Mononuclear cell (primary cell): ENCODE measurements around the gene CHST7. TPM values are rescaled to one million over a fixed set of nuclear protein-coding genes. Genes with fewer than 3 reads are reported as not detected.

Experiments used
- H3K27me3 ChIP-seq: 2 replicates; pipeline ENCODE4 v1.6.0; 2011; ENCODE audit warnings: low read length, control low read depth; ENCODE audit not compliant: insufficient read depth
- H3K4me1 ChIP-seq: 2 replicates; pipeline ENCODE4 v1.5.1; 2011; ENCODE audit warnings: mild to moderate bottlenecking, low read length, control low read depth; ENCODE audit not compliant: insufficient read depth
- H3K4me3 ChIP-seq: 2 replicates; pipeline ENCODE4 v1.5.1; 2011; ENCODE audit warnings: mild to moderate bottlenecking, low read length, moderate library complexity
- H3K9me3 ChIP-seq: 2 replicates; pipeline ENCODE4 v1.5.1; 2011; ENCODE audit warnings: low read depth, mild to moderate bottlenecking, control low read depth, low read length
- total RNA-seq: library from RNA; depleted of rRNA; stranded (reverse); fragments of >200 nt; gene quantifications from one replicate; pipeline ENCODE4 v1.2.3, GENCODE V29; 2012

Gene CHST7
- total RNA-seq, 1 donor: 24.7 TPM

DNA sequence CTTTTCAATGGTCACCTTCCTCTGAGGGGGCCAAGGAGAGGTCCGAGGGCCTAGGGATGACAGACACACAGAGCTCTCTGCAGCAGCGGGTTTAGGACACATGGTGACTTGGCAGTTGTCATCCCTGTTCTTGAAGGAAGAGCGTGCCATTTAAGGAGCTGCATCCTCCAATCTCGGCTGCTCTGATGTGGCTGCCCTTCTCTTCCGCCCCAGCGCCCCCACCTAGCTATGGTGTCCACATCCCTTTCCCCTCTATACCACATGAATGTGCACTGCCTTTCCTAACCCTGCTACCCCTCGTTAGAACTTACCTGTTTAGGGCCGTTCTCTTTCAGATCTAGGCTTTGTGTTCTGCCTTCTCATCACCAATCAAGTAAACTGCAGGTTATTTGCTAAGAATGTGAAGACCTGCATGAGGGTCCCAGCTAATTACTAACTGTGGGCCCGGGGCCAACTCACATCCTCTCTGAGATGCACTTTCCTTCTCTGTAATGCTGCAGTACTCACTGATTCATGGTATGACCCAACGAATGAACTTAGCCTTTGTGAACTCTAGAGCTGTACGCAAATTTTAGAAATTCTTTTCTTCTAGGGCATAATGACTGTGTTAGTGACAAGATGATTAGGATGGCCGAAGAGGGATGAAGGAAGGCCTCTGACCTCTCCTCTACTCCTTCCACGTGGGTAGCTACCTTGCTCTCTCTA lies 38.2 kb downstream of the CHST7 start:
- Histone ChIP-seq H3K4me1 (no peaks in the 10 kb centered on the region), H3K4me3 (no peak overlapping the region), H3K27me3 (no peaks in the 10 kb centered on the region), H3K9me3 (no peaks in the 10 kb centered on the region)

GRCh38 chrX:46617906-46618305 lies 44.3 kb downstream of the CHST7 start:
- no peaks in the 10 kb centered on the region for H3K4me1 ChIP-seq
- no peaks in the 10 kb centered on the region for H3K9me3 ChIP-seq
- H3K4me3 ChIP-seq: no peak overlapping the region
- H3K27me3 ChIP-seq: no peaks in the 10 kb centered on the region

DNA sequence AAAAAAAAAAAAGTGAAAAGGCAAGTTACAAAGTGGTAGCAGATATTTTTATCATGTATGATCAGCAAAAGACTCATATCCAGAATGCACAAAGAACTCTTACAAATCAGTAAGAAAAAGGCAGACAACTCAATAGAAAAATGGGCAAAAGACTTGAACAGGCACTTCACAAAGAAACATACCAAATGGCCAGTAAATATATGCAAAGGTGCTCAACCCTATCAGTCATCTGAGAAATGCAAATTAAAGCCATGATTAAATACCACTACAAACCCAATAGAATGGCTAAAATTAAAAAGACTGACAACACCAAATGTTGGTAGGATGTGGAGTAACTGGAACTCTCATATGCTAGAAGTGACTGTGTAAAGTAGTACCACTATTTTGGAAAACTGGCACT lies 45.4 kb downstream of the CHST7 start:
- no peaks in the 10 kb centered on the region for H3K9me3 ChIP-seq

DNA sequence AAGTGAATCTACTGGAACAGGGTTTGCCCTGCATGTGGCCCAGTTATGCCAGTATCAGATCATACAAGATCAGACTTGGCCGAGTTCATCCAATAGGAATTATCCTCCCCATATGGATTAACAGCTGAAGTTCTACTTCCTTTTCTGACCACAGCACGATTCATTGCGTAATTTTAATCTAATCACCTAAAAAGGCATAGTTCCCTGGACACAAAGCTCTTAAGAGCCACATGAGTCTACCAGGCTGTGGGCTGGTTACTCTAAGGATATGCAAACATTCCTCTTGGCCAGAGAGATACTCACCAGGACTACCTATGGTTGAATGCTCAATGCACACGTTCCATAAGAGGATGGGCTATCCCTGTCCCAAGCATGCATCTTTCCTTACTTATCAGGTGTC lies 46.9 kb downstream of the CHST7 start:
- Histone ChIP-seq H3K4me1 (no peaks in the 10 kb centered on the region), H3K27me3 (no peaks in the 10 kb centered on the region), H3K9me3 (no peaks in the 10 kb centered on the region), H3K4me3 (no peak overlapping the region)

More for the DNA sequence above, 45.4 kb downstream of the CHST7 start:
- Histone ChIP-seq H3K4me3 (no peak overlapping the region), H3K27me3 (no peaks in the 10 kb centered on the region), H3K4me1 (no peaks in the 10 kb centered on the region)

GRCh38 chrX:46621572-46621971 lies 48.0 kb downstream of the CHST7 start:
- H3K27me3 ChIP-seq: no peaks in the 10 kb centered on the region
- no peaks in the 10 kb centered on the region for H3K9me3 ChIP-seq
- no peak overlapping the region for H3K4me3 ChIP-seq

GRCh38 chrX:46624090-46624786 lies 50.7 kb downstream of the CHST7 start:
- Histone ChIP-seq H3K4me3 (no peak overlapping the region), H3K27me3 (no peaks in the 10 kb centered on the region), H3K9me3 (no peaks in the 10 kb centered on the region), H3K4me1 (peaks cover 28% of the 10 kb centered on the region)

More at GRCh38 chrX:46621572-46621971, 48.0 kb downstream of the CHST7 start:
- H3K4me1 ChIP-seq: peaks cover 2% of the 10 kb centered on the region

DNA sequence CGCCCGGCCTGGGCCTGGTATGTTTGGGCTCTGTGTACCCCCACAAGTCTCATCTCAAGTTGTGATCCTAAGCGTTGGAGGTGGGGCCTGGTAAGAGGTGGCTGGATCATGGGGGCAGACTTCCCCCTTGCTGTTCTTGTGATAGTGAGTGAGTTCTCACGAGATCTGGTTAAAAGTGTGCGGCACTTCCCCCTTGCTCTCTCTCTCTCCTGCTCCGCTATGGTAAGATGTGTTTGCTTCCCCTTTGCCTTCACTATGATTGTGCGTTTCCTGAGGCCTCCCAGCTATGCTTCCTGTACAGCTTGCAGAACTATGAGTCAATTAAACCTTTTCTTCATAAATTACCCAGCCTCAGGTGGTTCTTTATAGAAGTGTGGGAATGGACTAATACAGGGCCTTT lies 53.0 kb downstream of the CHST7 start:
- H3K4me1 ChIP-seq: peaks cover 39% of the 10 kb centered on the region
- no peak overlapping the region for H3K4me3 ChIP-seq
- no peaks in the 10 kb centered on the region for H3K27me3 ChIP-seq
- H3K9me3 ChIP-seq: no peaks in the 10 kb centered on the region

- H3K4me3 ChIP-seq: no peak overlapping the region
- no peaks in the 10 kb centered on the region for H3K27me3 ChIP-seq
- no peaks in the 10 kb centered on the region for H3K9me3 ChIP-seq
- H3K4me1 ChIP-seq: peaks cover 39% of the 10 kb centered on the region
These were observed 53.5 kb downstream of the CHST7 start for GRCh38 chrX:46627062-46627461.

DNA sequence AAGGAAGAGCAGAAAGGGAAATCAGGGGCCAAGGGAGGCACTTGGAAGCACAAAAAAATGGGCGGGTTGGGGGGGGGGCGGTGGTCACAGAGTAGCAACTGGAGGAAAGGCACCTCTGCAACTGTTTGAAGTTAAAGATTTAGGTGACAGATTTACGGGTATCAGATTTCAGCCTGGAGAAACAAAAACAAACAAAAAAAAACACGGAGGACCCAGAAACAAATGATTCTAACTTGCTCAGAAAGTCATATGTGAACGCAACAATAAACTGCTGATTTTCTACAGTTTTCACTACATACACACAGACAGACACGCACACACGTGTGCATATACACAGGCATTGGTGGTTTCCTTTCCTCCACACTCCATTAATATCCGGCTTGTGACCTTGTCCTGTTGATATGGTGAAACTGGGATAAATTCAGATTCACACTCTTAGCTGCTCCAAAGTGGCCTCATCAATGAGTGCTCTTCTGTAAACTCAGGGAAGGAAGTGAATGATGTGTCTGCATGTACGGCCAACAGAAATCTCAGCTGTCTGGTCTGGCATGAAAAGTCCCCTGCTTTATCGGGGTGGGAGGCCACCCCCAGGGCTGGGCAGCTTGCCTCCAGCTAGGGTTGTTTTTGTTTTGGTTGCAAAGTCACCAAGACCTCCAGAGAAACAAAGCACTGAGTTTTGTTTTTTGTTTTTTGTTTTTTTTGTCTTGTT lies 54.3 kb downstream of the CHST7 start:
- H3K4me3 ChIP-seq: no peak overlapping the region
- peaks cover 39% of the 10 kb centered on the region for H3K4me1 ChIP-seq
- H3K27me3 ChIP-seq: no peaks in the 10 kb centered on the region

DNA sequence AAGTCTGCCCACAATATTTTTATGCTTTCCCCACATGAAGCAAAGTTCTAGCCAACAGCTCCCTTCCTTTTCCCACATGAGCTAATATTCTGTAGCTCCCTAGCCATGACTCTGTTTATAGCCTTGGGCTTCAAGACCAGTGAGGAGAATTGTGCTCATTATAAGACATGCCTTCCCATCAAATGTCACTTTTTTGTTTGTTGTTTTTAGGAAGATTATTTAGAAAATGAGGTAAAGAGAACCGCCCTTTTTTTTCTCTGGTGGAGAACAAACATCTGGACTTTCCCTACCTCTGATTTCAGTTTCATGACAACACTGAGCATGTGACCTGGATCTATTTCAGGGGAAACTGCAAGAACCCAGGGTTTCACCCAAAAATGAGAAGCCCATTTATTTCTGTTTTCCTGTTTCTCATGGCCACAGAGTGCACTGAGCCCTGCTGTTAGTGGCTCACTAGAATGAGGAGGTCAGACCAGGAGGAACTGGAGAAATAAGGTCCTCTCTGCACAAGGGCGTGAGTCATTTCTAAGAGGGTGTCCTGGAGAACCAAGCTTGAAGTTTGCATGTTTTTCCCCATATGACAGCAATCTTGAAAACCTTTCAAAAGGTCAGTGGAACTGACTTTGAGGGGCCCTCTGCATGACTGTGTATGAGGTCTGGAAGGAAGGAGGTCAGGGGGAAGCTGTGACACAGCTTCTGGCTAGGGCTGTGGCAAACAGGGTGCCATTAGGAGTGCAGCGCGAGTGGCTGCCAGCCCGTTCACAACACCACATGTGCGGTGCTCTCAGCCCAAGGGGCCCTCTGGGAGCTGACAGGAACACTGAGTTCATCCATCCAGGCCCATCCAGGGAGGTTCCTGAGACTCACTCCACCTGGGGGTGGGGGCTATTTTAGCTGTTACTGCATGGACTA lies 55.2 kb downstream of the CHST7 start:
- peaks cover 39% of the 10 kb centered on the region for H3K4me1 ChIP-seq
- no peaks in the 10 kb centered on the region for H3K9me3 ChIP-seq
- H3K4me3 ChIP-seq: no peak overlapping the region
- H3K27me3 ChIP-seq: no peaks in the 10 kb centered on the region

More for the DNA sequence above, 54.3 kb downstream of the CHST7 start:
- H3K9me3 ChIP-seq: no peaks in the 10 kb centered on the region

GRCh38 chrX:46630141-46630540 lies 56.6 kb downstream of the CHST7 start:
- H3K9me3 ChIP-seq: no peaks in the 10 kb centered on the region
- no peaks in the 10 kb centered on the region for H3K27me3 ChIP-seq
- H3K4me3 ChIP-seq: no peak overlapping the region
- peaks cover 39% of the 10 kb centered on the region for H3K4me1 ChIP-seq

- no peak overlapping the region for H3K4me3 ChIP-seq
- no peaks in the 10 kb centered on the region for H3K9me3 ChIP-seq
- peaks cover 8% of the 10 kb centered on the region for H3K4me1 ChIP-seq
- no peaks in the 10 kb centered on the region for H3K27me3 ChIP-seq
These were observed 61.0 kb downstream of the CHST7 start for GRCh38 chrX:46634577-46634976.

DNA sequence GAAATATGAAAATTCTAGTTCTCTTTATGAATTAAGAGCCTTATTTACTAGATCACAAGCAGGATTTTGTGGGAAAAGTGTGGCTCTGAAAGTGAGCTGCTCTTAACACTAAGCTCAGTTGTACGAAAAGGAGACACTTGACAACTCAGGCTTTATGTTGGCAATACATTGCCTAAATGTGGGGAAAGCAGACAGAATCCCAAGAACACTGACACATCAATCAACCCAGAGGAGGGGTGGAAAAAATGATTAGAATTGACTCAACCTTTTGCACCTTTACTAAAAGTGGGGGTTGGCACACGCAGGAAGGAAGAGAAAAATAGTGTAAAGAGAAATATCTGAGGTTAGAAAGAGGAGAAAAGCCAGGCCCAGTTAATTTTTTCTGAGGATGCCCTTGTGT lies 61.6 kb downstream of the CHST7 start:
- no peak overlapping the region for H3K4me3 ChIP-seq

GRCh38 chrX:46636223-46636622 lies 62.7 kb downstream of the CHST7 start:
- H3K27me3 ChIP-seq: no peaks in the 10 kb centered on the region
- H3K4me1 ChIP-seq: no peaks in the 10 kb centered on the region
- H3K4me3 ChIP-seq: no peak overlapping the region
- no peaks in the 10 kb centered on the region for H3K9me3 ChIP-seq

More for the DNA sequence above, 61.6 kb downstream of the CHST7 start:
- Histone ChIP-seq H3K4me1 (peaks cover 2% of the 10 kb centered on the region), H3K9me3 (no peaks in the 10 kb centered on the region), H3K27me3 (no peaks in the 10 kb centered on the region)
